ENCODE measurements around the gene MATN4.
"Not testable (repeated sequence)": the region's sequence is repeated elsewhere in the genome, so short reads cannot be mapped to it uniquely, and the experiment has no call there.

The MATN4 gene

GRCh38 chr20:45308117-45308778 is at the start of gene MATN4:
Gene MATN4, minus strand, starts transcription at chr20:45308299. Its CDS starts 2,717 bp downstream, at chr20:45305582.
- no peak for DNase-seq

GRCh38 chr20:45355209-45356084 is 47.3 kb upstream of the MATN4 start:
- no peak for DNase-seq

- no peak for DNase-seq
Observed at GRCh38 chr20:45354423-45355208, 46.5 kb upstream of the MATN4 start.

GRCh38 chr20:45353746-45354145 is 45.6 kb upstream of the MATN4 start:
- DNase-seq, result no peak

GRCh38 chr20:45352729-45353128 is 44.6 kb upstream of the MATN4 start:
- DNase-seq, result no peak

GRCh38 chr20:45350795-45351194 is 42.7 kb upstream of the MATN4 start:
- not testable (repeated sequence) for DNase-seq

GRCh38 chr20:45350217-45350616 is 42.1 kb upstream of the MATN4 start:
- DNase-seq, result no peak

- DNase-seq, result peak; percentile 77
Observed at GRCh38 chr20:45347936-45348778, 40.1 kb upstream of the MATN4 start, which contains the start of gene SDC4. Gene SDC4, minus strand, starts transcription at chr20:45348424. Its CDS starts 40 bp downstream, at chr20:45348384.

- no peak for DNase-seq
Observed at GRCh38 chr20:45347297-45347935, 39.3 kb upstream of the MATN4 start.

GRCh38 chr20:45346851-45347250 is 38.8 kb upstream of the MATN4 start:
- no peak for DNase-seq

- DNase-seq, result no peak
Observed at GRCh38 chr20:45346291-45346718, 38.2 kb upstream of the MATN4 start.

- DNase-seq, result no peak
Observed at GRCh38 chr20:45345104-45345936, 37.2 kb upstream of the MATN4 start.

GRCh38 chr20:45344168-45344860 is 36.2 kb upstream of the MATN4 start:
- no peak for DNase-seq

- DNase-seq, result no peak
Observed at GRCh38 chr20:45343532-45344167, 35.6 kb upstream of the MATN4 start.

- no peak for DNase-seq
Observed at GRCh38 chr20:45342855-45343531, 34.9 kb upstream of the MATN4 start.

- DNase-seq, result no peak
Observed at GRCh38 chr20:45341939-45342854, 34.1 kb upstream of the MATN4 start.

- no peak for DNase-seq
Observed at GRCh38 chr20:45341579-45341938, 33.5 kb upstream of the MATN4 start.

- no peak for DNase-seq
Observed at GRCh38 chr20:45340951-45341350, 32.9 kb upstream of the MATN4 start.
